ENCODE data around the gene FOXQ1.

FOXQ1 gene

GRCh38 chr6:1313767-1314503 lies 2.0 kb downstream of the FOXQ1 start:
- Histone ChIP-seq H3K4me3 (ENCODE audit: low read depth in 1 of 2, low read length in 1 of 2) (no peak overlapping the region), H3K4me1 (ENCODE audit: control insufficient read depth in 1 of 2, insufficient read depth in 1 of 2, low read depth in 1 of 2, low read length in 1 of 2) (peaks cover 19 to 28% of the 10 kb centered on the region in 2 experiments), H3K9me3 (no peaks in the 10 kb centered on the region), H3K36me3 (no peaks in the 10 kb centered on the region), H3K27ac (no peak overlapping the region), H3K27me3 (peaks cover 87% of the 10 kb centered on the region)
- no peak for TF ChIP-seq CTCF (IDR thresholded peaks at IDR 0.05)

- TF ChIP-seq CTCF (IDR thresholded peaks at IDR 0.05), result no peak
- Histone ChIP-seq H3K36me3 (no peaks in the 10 kb centered on the region), H3K27me3 (peaks cover 80% of the 10 kb centered on the region), H3K27ac (no peak overlapping the region), H3K9me3 (no peaks in the 10 kb centered on the region), H3K4me1 (ENCODE audit: control insufficient read depth in 1 of 2, insufficient read depth in 1 of 2, low read depth in 1 of 2, low read length in 1 of 2) (peaks cover 19 to 28% of the 10 kb centered on the region in 2 experiments), H3K4me3 (ENCODE audit: low read depth in 1 of 2, low read length in 1 of 2) (no peak overlapping the region)
Observed at GRCh38 chr6:1314617-1315016, 2.7 kb downstream of the FOXQ1 start.

- TF ChIP-seq CTCF (IDR thresholded peaks at IDR 0.05), result no peak
- no peak overlapping the region for H3K4me3 ChIP-seq (ENCODE audit: low read depth in 1 of 2, low read length in 1 of 2)
- H3K27me3 ChIP-seq, result peaks cover 75% of the 10 kb centered on the region
Observed at GRCh38 chr6:1315201-1315559, 3.3 kb downstream of the FOXQ1 start.

GRCh38 chr6:1315560-1316386 lies 3.9 kb downstream of the FOXQ1 start:
- Histone ChIP-seq H3K36me3 (no peaks in the 10 kb centered on the region), H3K9me3 (no peaks in the 10 kb centered on the region), H3K4me3 (ENCODE audit: low read depth in 1 of 2, low read length in 1 of 2) (peak overlapping the region in 1 of 2 experiments; percentile 36), H3K27ac (no peak overlapping the region), H3K27me3 (peaks cover 69% of the 10 kb centered on the region), H3K4me1 (ENCODE audit: control insufficient read depth in 1 of 2, insufficient read depth in 1 of 2, low read depth in 1 of 2, low read length in 1 of 2) (peaks cover 19 to 28% of the 10 kb centered on the region in 2 experiments)
- TF ChIP-seq CTCF (IDR thresholded peaks at IDR 0.05), result no peak

More at GRCh38 chr6:1315201-1315559, 3.3 kb downstream of the FOXQ1 start:
- no peaks in the 10 kb centered on the region for H3K9me3 ChIP-seq
- H3K36me3 ChIP-seq, result no peaks in the 10 kb centered on the region
- H3K4me1 ChIP-seq (ENCODE audit: control insufficient read depth in 1 of 2, insufficient read depth in 1 of 2, low read depth in 1 of 2, low read length in 1 of 2), result peaks cover 19 to 28% of the 10 kb centered on the region in 2 experiments
- H3K27ac ChIP-seq, result no peak overlapping the region

GRCh38 chr6:1316489-1316971 lies 4.6 kb downstream of the FOXQ1 start:
- Histone ChIP-seq H3K27me3 (peaks cover 63% of the 10 kb centered on the region), H3K27ac (no peak overlapping the region), H3K9me3 (no peaks in the 10 kb centered on the region), H3K4me1 (ENCODE audit: control insufficient read depth in 1 of 2, insufficient read depth in 1 of 2, low read depth in 1 of 2, low read length in 1 of 2) (peaks cover 14 to 25% of the 10 kb centered on the region in 2 experiments), H3K36me3 (no peaks in the 10 kb centered on the region), H3K4me3 (ENCODE audit: low read depth in 1 of 2, low read length in 1 of 2) (peak overlapping the region in 1 of 2 experiments; percentile 36)
- no peak for TF ChIP-seq CTCF (IDR thresholded peaks at IDR 0.05)
